GM12864 (cell line): Measurements from ENCODE around the gene IFNG.

Source experiments
- DNase-seq: peaks from one replicate; pipeline ENCODE4 v3.0.0-alpha.2; 2011; ENCODE audit warnings: low read depth
- H3K4me3 ChIP-seq: 2 replicates; pipeline ENCODE4 v1.5.1; 2011; ENCODE audit warnings: mild to moderate bottlenecking, low read depth, low read length, control low read depth
- TF ChIP-seq, protein P1 (sequence below): IDR thresholded peaks from 2 replicates; pipeline ENCODE4 v1.5.1; 2011; ENCODE audit warnings: low read depth, mild to moderate bottlenecking, moderate library complexity, low read length, control low read depth, inconsistent platforms; ENCODE audit errors: missing control alignments

Gene IFNG

DNA sequence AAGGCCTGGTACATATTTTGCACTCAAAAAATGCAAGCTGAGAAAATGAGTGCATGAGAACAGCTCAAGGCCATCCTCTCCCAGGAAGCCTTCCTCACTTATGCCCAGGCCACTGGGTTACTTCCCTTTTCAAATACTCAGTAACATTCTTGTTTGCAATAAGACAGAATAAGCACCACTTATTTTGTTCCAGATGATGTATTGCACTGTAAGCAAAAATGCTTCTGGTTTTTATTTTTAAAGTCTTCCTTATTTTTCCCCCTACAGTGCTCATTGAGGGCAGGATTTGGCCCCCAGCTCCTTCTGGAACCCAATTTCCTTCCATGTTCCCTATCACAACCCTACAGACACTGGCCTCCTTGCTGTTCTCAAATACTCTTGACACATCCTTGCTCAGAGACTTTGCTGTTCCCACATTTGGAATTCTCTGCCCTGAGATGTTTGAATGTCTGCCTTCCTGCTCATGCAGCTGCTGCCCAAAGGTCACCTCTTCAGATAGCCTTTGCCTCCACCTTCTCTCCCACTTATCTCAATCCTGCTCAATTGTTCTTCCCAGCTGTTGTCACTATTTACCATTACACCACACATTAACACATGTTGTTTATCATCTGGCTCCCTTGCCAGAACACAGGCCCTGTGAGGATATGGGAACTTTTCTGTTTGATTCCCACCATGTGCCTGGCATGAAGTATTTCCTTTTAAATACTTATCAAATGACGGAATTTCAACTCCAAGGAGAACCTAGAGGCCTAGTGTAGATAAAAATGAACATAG is 49.9 kb downstream of the IFNG start:
- TF ChIP-seq, protein P1, sequence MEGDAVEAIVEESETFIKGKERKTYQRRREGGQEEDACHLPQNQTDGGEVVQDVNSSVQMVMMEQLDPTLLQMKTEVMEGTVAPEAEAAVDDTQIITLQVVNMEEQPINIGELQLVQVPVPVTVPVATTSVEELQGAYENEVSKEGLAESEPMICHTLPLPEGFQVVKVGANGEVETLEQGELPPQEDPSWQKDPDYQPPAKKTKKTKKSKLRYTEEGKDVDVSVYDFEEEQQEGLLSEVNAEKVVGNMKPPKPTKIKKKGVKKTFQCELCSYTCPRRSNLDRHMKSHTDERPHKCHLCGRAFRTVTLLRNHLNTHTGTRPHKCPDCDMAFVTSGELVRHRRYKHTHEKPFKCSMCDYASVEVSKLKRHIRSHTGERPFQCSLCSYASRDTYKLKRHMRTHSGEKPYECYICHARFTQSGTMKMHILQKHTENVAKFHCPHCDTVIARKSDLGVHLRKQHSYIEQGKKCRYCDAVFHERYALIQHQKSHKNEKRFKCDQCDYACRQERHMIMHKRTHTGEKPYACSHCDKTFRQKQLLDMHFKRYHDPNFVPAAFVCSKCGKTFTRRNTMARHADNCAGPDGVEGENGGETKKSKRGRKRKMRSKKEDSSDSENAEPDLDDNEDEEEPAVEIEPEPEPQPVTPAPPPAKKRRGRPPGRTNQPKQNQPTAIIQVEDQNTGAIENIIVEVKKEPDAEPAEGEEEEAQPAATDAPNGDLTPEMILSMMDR = no peak
- no peak for DNase-seq
- no peak overlapping the region for H3K4me3 ChIP-seq

DNA sequence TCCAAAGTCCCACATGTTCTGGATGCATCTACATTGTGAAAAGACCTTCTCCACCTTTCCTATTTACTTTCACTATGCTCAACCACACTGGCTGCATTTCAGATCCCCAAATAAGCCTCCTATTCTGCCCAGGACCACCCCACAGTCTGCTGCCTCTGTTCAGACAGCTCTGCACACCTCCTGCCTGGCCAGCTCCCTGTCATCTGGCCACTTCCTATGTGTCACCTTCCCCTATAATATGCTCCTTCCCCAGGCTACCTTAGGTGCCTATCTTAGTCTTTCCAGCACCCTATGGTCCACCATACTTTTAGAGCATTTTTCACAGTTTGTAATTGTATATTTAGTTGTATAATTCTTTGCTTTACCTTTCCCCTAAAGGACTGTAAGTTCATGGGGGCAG is 50.5 kb downstream of the IFNG start:
- no peak overlapping the region for H3K4me3 ChIP-seq
- TF ChIP-seq, protein P1 = no peak
- DNase-seq = no peak

DNA sequence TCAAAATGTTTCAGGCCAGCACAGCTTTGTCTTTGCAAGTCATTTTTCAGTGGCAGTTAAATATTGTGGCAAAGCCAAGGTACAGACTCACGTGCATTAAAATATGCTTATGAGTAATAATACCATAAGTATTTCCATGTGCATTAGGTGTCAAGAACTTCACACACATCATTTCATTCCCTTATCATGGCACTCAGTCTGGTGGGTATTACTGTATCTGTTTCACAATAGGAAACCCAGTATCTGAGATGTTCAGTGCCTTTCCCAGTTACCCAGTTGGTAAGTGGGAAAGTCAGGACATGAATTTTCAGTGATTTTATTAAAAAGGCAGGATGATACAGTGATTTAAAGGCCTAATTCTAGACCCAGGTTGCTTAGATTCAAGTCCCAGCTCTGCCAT is 52.9 kb downstream of the IFNG start:
- no peak for DNase-seq
- H3K4me3 ChIP-seq = no peak overlapping the region
- TF ChIP-seq, protein P1 = no peak

DNA sequence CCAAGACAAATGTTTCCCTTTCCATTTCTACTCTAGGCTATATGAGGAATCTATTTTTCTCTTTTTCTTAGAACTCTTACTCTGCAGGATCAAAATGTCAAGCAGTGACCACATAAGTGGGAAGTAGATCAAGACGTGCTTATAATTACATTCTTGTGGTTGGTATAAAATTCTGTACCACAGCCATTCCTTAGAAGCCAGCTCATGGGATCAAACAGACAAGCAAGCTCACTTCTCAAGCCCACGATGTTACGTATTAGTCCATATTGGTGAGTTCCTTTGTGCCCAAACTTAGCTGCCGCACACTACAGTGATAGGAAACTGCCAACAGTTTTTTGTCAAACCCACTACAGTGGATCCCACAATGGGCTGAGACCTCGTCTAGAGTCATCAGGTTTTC is 53.4 kb downstream of the IFNG start:
- H3K4me3 ChIP-seq = no peak overlapping the region
- no peak for DNase-seq
- TF ChIP-seq, protein P1 = no peak
